Mucosa of stomach (tissue), 1 donor: Measurements from ENCODE around the gene PRDX5.

ENCODE experiments used
- H3K27me3 ChIP-seq: one replicate; pipeline ENCODE4 v1.7.0; 2013; ENCODE audit warnings: mild to moderate bottlenecking, low read length; ENCODE audit not compliant: control insufficient read depth, insufficient read depth
- H3K36me3 ChIP-seq: one replicate; pipeline ENCODE4 v1.7.0; 2013; ENCODE audit warnings: low read length; ENCODE audit not compliant: control insufficient read depth, insufficient read depth
- H3K4me1 ChIP-seq: one replicate; pipeline ENCODE4 v1.7.0; 2013; ENCODE audit warnings: mild to moderate bottlenecking, low read length; ENCODE audit not compliant: control insufficient read depth, insufficient read depth
- H3K4me3 ChIP-seq: one replicate; pipeline ENCODE4 v1.7.0; 2013; ENCODE audit warnings: low read length
- H3K9ac ChIP-seq: one replicate; pipeline ENCODE4 v1.7.0; 2013; ENCODE audit warnings: mild to moderate bottlenecking, low read length, moderate library complexity
- H3K9me3 ChIP-seq: one replicate; pipeline ENCODE4 v1.7.0; 2013; ENCODE audit warnings: mild to moderate bottlenecking, low read length, moderate library complexity; ENCODE audit not compliant: control insufficient read depth
- donor health status: Pancreatic carcinoma.

PRDX5 gene

DNA sequence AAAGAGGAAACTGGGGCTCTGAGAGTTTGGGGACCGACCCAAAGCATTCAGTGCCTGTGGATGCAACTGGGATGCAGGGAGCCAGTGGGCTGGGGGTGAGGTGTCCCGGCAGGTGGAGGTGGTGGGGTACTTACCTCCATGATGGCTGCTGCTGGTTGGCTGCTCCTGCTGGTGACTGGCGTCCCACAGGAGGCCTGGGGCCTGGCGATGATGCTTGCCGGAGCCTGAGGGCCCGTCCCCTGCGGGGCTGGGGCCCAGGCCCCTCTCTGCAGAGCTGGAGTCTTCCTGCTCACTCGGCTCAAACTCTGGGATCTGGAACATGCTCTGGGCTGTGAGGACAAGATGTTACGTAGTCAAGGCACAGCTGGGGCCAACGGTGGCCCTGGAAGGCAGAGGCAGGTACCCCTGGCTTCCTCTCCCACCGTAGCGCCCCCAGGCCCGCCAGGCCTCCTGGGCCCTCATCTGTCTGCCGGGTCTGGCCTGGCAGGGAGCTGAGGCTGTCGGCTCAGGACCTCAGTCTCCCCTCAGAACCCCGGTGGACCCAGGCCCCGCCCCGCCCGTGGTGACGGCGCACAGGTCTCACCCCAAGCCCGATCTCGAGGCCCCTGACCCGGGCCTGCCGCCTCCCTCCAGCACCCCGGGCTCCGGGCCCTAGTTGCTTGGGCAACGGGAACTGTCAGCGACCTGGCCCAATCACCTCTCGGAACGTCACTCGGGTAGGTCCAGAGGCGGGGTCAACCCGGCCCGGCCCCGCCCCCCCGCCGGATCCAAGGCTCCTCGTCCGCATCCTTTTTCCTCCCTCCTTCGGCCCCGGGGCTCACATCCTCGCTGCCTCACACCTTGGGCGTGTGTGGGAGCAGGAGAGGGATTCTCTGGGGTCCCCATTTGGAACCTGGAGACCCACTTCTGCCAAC is 33.6 kb upstream of the PRDX5 start, which contains the start of gene BAD:
Gene BAD (minus strand): TSS at position 618 of the 914 bp plus-strand sequence. CDS start 297 bp downstream, at position 321.
- H3K27me3 ChIP-seq = no peaks in the 10 kb centered on the region
- no peaks in the 10 kb centered on the region for H3K9me3 ChIP-seq
- peaks cover 31% of the 10 kb centered on the region for H3K4me1 ChIP-seq
- peak within 1 kb of the TSS; percentile 95 for H3K9ac ChIP-seq
- H3K36me3 ChIP-seq = no peaks in the 10 kb centered on the region
- peak within 1 kb of the TSS; percentile 82 for H3K4me3 ChIP-seq

DNA sequence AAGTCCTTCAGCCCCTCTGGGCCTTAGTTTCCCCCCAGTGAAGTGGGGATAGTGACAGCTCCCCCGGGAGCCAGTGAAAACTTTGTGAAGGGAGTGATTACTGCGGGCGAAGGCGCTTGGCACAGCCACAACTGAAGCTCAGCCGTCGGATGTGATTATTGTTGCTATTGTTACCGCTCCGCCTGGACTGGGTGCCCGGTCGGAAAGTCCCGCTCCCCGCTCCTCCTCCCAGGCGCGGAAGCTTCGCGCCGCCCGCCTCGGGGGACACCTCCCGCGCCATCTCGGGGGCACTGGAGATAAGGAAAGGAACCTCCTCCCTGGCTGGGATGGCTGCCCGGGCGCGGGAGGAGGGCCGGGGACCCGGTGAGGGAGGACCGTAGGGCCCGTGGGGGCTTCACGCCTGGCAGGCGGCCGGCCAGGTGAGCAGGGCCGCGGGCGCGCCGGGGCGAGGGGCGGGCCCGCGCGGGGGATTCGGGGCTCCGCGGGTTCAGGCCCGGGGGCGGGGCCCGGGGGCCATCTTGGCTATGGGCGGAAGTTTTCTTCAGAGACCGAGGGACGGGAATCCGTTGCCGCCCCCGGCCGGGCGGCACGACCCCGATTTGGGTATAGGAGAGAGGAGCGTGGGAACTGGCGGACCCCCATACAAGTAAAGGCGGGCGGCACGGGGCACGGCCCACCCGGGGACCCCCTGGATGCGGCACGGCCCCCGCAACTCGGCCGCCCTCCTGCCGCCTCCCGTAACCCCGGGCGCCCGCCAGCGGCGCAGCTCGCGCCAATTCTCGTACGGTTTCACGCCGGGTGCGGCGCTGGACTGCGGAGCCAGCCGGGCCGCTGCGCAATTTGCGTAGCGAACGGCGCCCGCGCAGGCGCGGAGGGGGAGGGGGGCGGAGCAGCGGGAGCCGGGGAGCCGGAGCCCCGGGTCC is 32.7 kb upstream of the PRDX5 start, which contains the start of gene GPR137:
Gene GPR137 (plus strand): TSS at position 887 of the 923 bp plus-strand sequence. CDS start 677 bp downstream, outside the sequence.
- Histone ChIP-seq H3K27me3 (peaks cover 3% of the 10 kb centered on the region), H3K9ac (peak within 1 kb of the TSS; percentile 95), H3K4me3 (peak within 1 kb of the TSS; percentile 80), H3K9me3 (no peaks in the 10 kb centered on the region), H3K4me1 (peaks cover 31% of the 10 kb centered on the region), H3K36me3 (no peaks in the 10 kb centered on the region)

GRCh38 chr11:64285885-64286800 is 31.8 kb upstream of the PRDX5 start:
- peak overlapping the region; percentile 95 for H3K9ac ChIP-seq
- peaks cover 34% of the 10 kb centered on the region for H3K4me1 ChIP-seq
- H3K9me3 ChIP-seq = no peaks in the 10 kb centered on the region
- peak overlapping the region; percentile 50 for H3K4me3 ChIP-seq
- H3K36me3 ChIP-seq = no peaks in the 10 kb centered on the region
- H3K27me3 ChIP-seq = peaks cover 12% of the 10 kb centered on the region

DNA sequence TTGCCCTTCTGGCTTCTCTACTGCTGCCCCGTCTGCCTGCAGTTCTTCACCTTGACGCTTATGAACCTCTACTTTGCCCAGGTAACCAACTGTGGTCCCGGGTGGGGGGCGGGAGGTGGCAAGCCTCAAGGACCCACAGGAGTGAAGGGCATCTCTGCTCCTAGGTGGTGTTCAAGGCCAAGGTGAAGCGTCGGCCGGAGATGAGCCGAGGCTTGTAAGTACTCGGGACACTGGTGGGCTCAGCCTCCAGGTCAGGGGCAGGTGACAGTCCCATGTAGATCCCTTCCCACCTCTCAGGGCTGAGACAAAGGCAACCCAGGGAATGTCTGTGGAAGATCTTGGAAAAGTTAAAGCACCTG is 31.1 kb upstream of the PRDX5 start:
- Histone ChIP-seq H3K36me3 (no peaks in the 10 kb centered on the region), H3K4me1 (peaks cover 37% of the 10 kb centered on the region), H3K4me3 (no peak overlapping the region), H3K27me3 (peaks cover 19% of the 10 kb centered on the region), H3K9ac (peak overlapping the region; percentile 95), H3K9me3 (no peaks in the 10 kb centered on the region)

DNA sequence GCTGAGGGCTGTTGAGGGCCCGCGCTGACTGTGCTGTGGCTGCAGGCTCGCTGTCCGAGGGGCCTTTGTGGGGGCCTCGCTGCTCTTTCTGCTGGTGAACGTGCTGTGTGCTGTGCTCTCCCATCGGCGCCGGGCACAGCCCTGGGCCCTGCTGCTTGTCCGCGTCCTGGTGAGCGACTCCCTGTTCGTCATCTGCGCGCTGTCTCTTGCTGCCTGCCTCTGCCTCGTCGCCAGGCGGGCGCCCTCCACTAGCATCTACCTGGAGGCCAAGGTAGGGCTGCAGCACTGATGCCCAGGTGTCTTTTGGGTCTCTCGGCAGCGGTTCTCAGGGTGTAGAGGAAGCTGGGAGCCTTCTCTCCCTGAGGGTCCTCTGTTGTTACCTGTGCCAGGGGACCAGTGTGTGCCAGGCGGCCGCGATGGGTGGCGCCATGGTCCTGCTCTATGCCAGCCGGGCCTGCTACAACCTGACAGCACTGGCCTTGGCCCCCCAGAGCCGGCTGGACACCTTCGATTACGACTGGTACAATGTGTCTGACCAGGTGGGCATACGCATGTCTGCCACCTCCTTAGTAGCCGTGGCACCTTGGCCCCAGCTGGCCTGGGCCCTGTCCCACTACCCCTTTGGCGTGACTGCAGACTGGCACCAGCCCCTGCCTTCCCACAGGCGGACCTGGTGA is 30.1 kb upstream of the PRDX5 start:
- Histone ChIP-seq H3K9me3 (no peaks in the 10 kb centered on the region), H3K27me3 (peaks cover 29% of the 10 kb centered on the region), H3K36me3 (no peaks in the 10 kb centered on the region), H3K4me3 (no peak overlapping the region), H3K9ac (no peak overlapping the region), H3K4me1 (peaks cover 40% of the 10 kb centered on the region)

- no peak overlapping the region for H3K4me3 ChIP-seq
- H3K36me3 ChIP-seq = no peaks in the 10 kb centered on the region
Measured at GRCh38 chr11:64288353-64288750, 29.6 kb upstream of the PRDX5 start.

DNA sequence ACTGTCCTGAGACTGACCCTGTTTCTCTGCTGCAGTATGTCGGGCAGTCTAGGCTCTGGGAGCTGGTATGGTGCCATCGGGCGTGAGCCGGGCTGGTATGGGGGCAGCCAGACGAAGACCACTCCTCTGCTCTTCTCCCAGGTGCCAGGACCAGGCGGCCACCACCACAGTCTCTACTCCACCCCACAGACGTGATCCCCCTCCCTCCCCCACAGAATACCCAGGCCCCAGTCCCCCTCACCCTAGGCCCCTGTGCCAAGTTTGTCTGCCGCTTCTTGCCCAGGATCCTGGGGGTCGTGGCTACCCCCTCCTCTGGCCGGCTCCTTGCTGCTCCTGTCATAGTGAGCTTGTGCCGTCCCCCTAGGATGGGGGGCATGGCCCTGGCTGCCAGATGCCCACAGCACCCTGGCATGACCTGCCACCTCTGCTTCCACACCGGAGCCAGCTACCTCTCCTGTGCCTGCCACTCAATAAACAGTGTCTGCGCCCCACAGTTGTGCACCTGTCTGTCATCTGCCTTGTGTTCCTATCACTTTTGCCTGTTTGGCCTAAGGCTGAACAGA is 28.8 kb upstream of the PRDX5 start:
- no peaks in the 10 kb centered on the region for H3K9me3 ChIP-seq
- peaks cover 41% of the 10 kb centered on the region for H3K27me3 ChIP-seq
- H3K4me3 ChIP-seq = no peak overlapping the region
- no peaks in the 10 kb centered on the region for H3K36me3 ChIP-seq
- H3K9ac ChIP-seq = no peak overlapping the region
- H3K4me1 ChIP-seq = peaks cover 27% of the 10 kb centered on the region

More at GRCh38 chr11:64288353-64288750, 29.6 kb upstream of the PRDX5 start:
- H3K27me3 ChIP-seq = peaks cover 34% of the 10 kb centered on the region
- H3K9me3 ChIP-seq = no peaks in the 10 kb centered on the region
- no peak overlapping the region for H3K9ac ChIP-seq
- peaks cover 34% of the 10 kb centered on the region for H3K4me1 ChIP-seq

- Histone ChIP-seq H3K9me3 (no peaks in the 10 kb centered on the region), H3K4me1 (peaks cover 24% of the 10 kb centered on the region), H3K36me3 (no peaks in the 10 kb centered on the region), H3K27me3 (peaks cover 50% of the 10 kb centered on the region), H3K4me3 (no peak overlapping the region), H3K9ac (no peak overlapping the region)
Measured at GRCh38 chr11:64290352-64291261, 27.3 kb upstream of the PRDX5 start.

GRCh38 chr11:64291262-64291751 is 26.6 kb upstream of the PRDX5 start, which contains the start of gene KCNK4:
TSS of gene KCNK4 (plus strand) at chr11:64291302. CDS start at chr11:64293019, 1,717 bp downstream.
- no peaks in the 10 kb centered on the region for H3K36me3 ChIP-seq

More at GRCh38 chr11:64291262-64291751, 26.6 kb upstream of the PRDX5 start, which contains the start of gene KCNK4:
- Histone ChIP-seq H3K4me3 (no peak within 1 kb of the TSS), H3K4me1 (peaks cover 20% of the 10 kb centered on the region), H3K27me3 (peaks cover 57% of the 10 kb centered on the region), H3K9me3 (no peaks in the 10 kb centered on the region), H3K9ac (peak within 1 kb of the TSS; percentile 15)
